ENCODE results near the gene PSMD13. TPM values are rescaled to one million over a fixed set of nuclear protein-coding genes. Genes with fewer than 3 reads are reported as not detected.

Gene PSMD13
- total and polyA plus RNA-seq, 2 of the 13 experiments (the other 11 are each of a cell fraction or from before 2014, with no cell fraction given): 83.0 to 117 TPM

- TF ChIP-seq ZNF446 (CRISPR knock-in tag; IDR thresholded peaks at IDR 0.05) (no peak), ZNF292 (CRISPR knock-in tag; IDR thresholded peaks at IDR 0.05; ENCODE audit: borderline replicate concordance, low read depth) (no peak), KLF16 (CRISPR knock-in tag; IDR thresholded peaks at IDR 0.05) (no peak), ZMAT3 (CRISPR knock-in tag; conservative IDR thresholded peaks at IDR 0.05) (no peak), RELA (CRISPR knock-in tag; IDR thresholded peaks at IDR 0.05) (no peak), ZNF24 (IDR thresholded peaks at IDR 0.05) (no peak), ZNF142 (CRISPR knock-in tag; IDR thresholded peaks at IDR 0.05) (no peak), SP1 (IDR thresholded peaks at IDR 0.05) (no peak), SP1 (CRISPR knock-in tag; IDR thresholded peaks at IDR 0.05) (no peak)
These were observed 19.0 kb downstream of the PSMD13 start (continued) for GRCh38 chr11:255816-256215.

Measured in HepG2 (cell line).